ENCODE results near the gene EPHB2. TPM values are rescaled to one million over a fixed set of nuclear protein-coding genes. Genes with fewer than 3 reads are reported as not detected.
A peak's percentile ranks its signal among the peaks of the same experiment; 100 is the strongest.

The EPHB2 gene
- total and polyA plus RNA-seq, 2 of the 8 experiments (the other 6 are each of a cell fraction or from before 2014, with no cell fraction given): 15.8 to 17.2 TPM

GRCh38 chr1:22763487-22764200 is 53.0 kb downstream of the EPHB2 start:
- Histone ChIP-seq H3K4me2 (ENCODE audit: insufficient read depth in 1 of 2, low read depth in 2 of 2, low read length in 2 of 2) (no peak overlapping the region), H3K9ac (replicated peaks in 1 of 4; ENCODE audit: extremely low read depth in 1 of 4, low read depth in 3 of 4, low read length in 3 of 4) (no peak overlapping the region), H3K4me1 (replicated peaks in 1 of 4; ENCODE audit: control insufficient read depth in 3 of 4, insufficient read depth in 4 of 4, low read length in 3 of 4) (no peaks in the 10 kb centered on the region; a peak in 2 of 7 replicates), H3K9me3 (ENCODE audit: insufficient read depth in 2 of 2, low read depth in 1 of 2, low read length in 1 of 2) (no peaks in the 10 kb centered on the region), H3K79me2 (ENCODE audit: control insufficient read depth in 1 of 2, insufficient read depth in 2 of 2, low read length in 2 of 2) (no peaks in the 10 kb centered on the region), H2BK5ac (ENCODE audit: low read depth, low read length) (no peak overlapping the region), H2BK12ac (ENCODE audit: low read depth, low read length) (no peak overlapping the region), H3K4ac (replicated peaks; ENCODE audit: insufficient read length, low read depth, low read length) (no peak overlapping the region), H3K23ac (ENCODE audit: insufficient read length) (no peak overlapping the region), H2BK20ac (ENCODE audit: low read length) (no peak overlapping the region), H3K14ac (ENCODE audit: insufficient read length) (no peak overlapping the region), H4K8ac (ENCODE audit: extremely low read depth, insufficient read depth, low read length) (no peak overlapping the region; the same call in 1 of the 2 replicates), H3K18ac (ENCODE audit: extremely low read depth, low read length) (no peak overlapping the region), H4K91ac (replicated peaks; ENCODE audit: insufficient read length, low read length) (no peak overlapping the region), H3K36me3 (ENCODE audit: control insufficient read depth in 2 of 4, insufficient read depth in 4 of 4, low read length in 3 of 4) (no peaks in the 10 kb centered on the region), H4K5ac (ENCODE audit: insufficient read length, low read depth, low read length) (no peak overlapping the region), H3K27ac (ENCODE audit: low read depth, low read length) (no peak overlapping the region), H2AFZ (ENCODE audit: low read length) (no peak overlapping the region), H3K79me1 (ENCODE audit: low read depth, low read length) (peaks cover 3% of the 10 kb centered on the region; the same call in 1 of the 2 replicates), H4K20me1 (replicated peaks in 1 of 2; ENCODE audit: control insufficient read depth in 1 of 2, insufficient read depth in 2 of 2, low read length in 2 of 2) (peaks cover 0 to 2% of the 10 kb centered on the region in 2 experiments), H2AK5ac (ENCODE audit: low read depth, low read length) (no peak overlapping the region), H2BK120ac (replicated peaks; ENCODE audit: low read depth, low read length) (no peak overlapping the region), H3K27me3 (replicated peaks in 1 of 4; ENCODE audit: control insufficient read depth in 3 of 4, extremely low read depth in 1 of 4, insufficient read depth in 3 of 4, low read length in 3 of 4) (no peaks in the 10 kb centered on the region; a peak in 1 of 7 replicates), H2BK15ac (ENCODE audit: low read length) (0 out of 2 replicates have a peak overlapping the region, but pooled peaks have one; percentile 61), H3K56ac (replicated peaks; ENCODE audit: insufficient read length, low read depth, low read length) (no peak overlapping the region), H3K4me3 (ENCODE audit: extremely low read depth in 1 of 4, insufficient read depth in 2 of 4, low read depth in 3 of 4, low read length in 4 of 4) (no peak overlapping the region), H3K23me2 (ENCODE audit: low read depth, low read length) (peaks cover 2% of the 10 kb centered on the region; the same call in 1 of the 2 replicates)
- no peak for FAIRE-seq
- ChIA-PET POLR2A (ENCODE audit: partially characterized antibody) (no interaction called here), CTCF (ENCODE audit: partially characterized antibody) (interaction anchor here (0.7 kb wide), 1 partner anchor 54 kb away, joined by 3 read pairs; no protein-coding TSS in a partner anchor)
- no peak for DNase-seq (ENCODE audit: low read depth in 1 of 2, low spot score in 2 of 2)
- WGBS, 2 experiments (ENCODE audit: extremely low coverage in 1 of 2, insufficient coverage in 1 of 2, insufficient read length in 1 of 2, insufficient replicate concordance in 2 of 2, low coverage in 1 of 2, low lambda C conversion rate in 2 of 2, missing lambda C conversion rate in 1 of 2): 88% methylated on average over 11 of the region's 11 CpGs; no CpG with 5 or more reads in 1 of the 2 experiments
- TF ChIP-seq CREB1 (IDR thresholded peaks at IDR 0.05) (no peak), MAX (IDR thresholded peaks at IDR 0.05) (no peak), POLR2AphosphoS5 (IDR thresholded peaks at IDR 0.05; ENCODE audit: low read depth, low read length) (no peak), ASH2L (IDR thresholded peaks at IDR 0.05; ENCODE audit: low read length) (no peak), RNF2 (IDR thresholded peaks at IDR 0.05; ENCODE audit: borderline replicate concordance, low read depth, low read length, missing control alignments, poor library complexity, severe bottlenecking) (no peak), YY1 (IDR thresholded peaks at IDR 0.05; ENCODE audit: low read depth, low read length) (no peak), RAD21 (IDR thresholded peaks at IDR 0.05 in 1 of 2, conservative IDR thresholded peaks at IDR 0.05 in 1 of 2; ENCODE audit: low read depth in 2 of 2, low read length in 2 of 2) (no peak), CHD1 (IDR thresholded peaks at IDR 0.05; ENCODE audit: low read depth, low read length) (no peak), EP300 (IDR thresholded peaks at IDR 0.05; ENCODE audit: borderline replicate concordance in 1 of 2, low read depth in 2 of 2, low read length in 2 of 2) (no peak), RXRA (IDR thresholded peaks at IDR 0.05; ENCODE audit: insufficient read depth, low read depth, low read length) (no peak), BACH1 (IDR thresholded peaks at IDR 0.05; ENCODE audit: low read length) (no peak), SRF (IDR thresholded peaks at IDR 0.05; ENCODE audit: low read depth, low read length) (no peak)
